ENCODE data around the gene HACL1. TPM values are rescaled to one million over a fixed set of nuclear protein-coding genes. Genes with fewer than 3 reads are reported as not detected.

HACL1 gene
- total RNA-seq, 5 donors from 2014 or later (not counting 1 experiment from before 2014, with no cell fraction given): 27.7 to 38.0 (median 34.2) TPM

- Histone ChIP-seq H3K4me3 (ENCODE audit: control insufficient read depth in 1 of 2, extremely low read depth in 1 of 2, low read length in 1 of 2) (no peak overlapping the region), H3K27ac (ENCODE audit: low read length) (no peak overlapping the region), H3K4me1 (ENCODE audit: control insufficient read depth in 1 of 2, extremely low read depth in 1 of 2, insufficient read depth in 2 of 2, low read length in 2 of 2) (peaks cover 6 to 21% of the 10 kb centered on the region in 2 experiments), H3K9me3 (no peaks in the 10 kb centered on the region), H3K36me3 (ENCODE audit: control insufficient read depth in 2 of 2, extremely low read depth in 1 of 2, insufficient read depth in 1 of 2, low read length in 1 of 2) (peaks cover 0 to 2% of the 10 kb centered on the region in 2 donors), H3K27me3 (replicated peaks in 1 of 2; ENCODE audit: control insufficient read depth in 2 of 2, extremely low read depth in 1 of 2, insufficient read depth in 2 of 2, low read length in 1 of 2) (no peaks in the 10 kb centered on the region)
- DNase-seq (no peak), ATAC-seq (replicated peaks in 1 of 4) (no peak)
- ChIA-PET CTCF (interaction anchor here in 1 of 2 donors (1.4 to 2.0 kb wide), 2 partner anchors 181 to 182 kb away, joined by 6 to 13 read pairs; no protein-coding TSS in a partner anchor), POLR2A (no interaction called here)
- Mint-ChIP-seq H3K4me3 (no peak overlapping the region), H3K4me1 (peaks cover 26 to 46% (median 39%) of the 10 kb centered on the region in 3 donors), H3K9me3 (no peaks in the 10 kb centered on the region), H3K27ac (peak overlapping the region in 1 of 2 donors; percentile 44), H3K27me3 (no peaks in the 10 kb centered on the region), H3K36me3 (peaks cover 22% of the 10 kb centered on the region)
- WGBS (ENCODE audit: insufficient coverage): 94% methylated on average over 11 of the region's 12 CpGs
These were observed 30.2 kb upstream of the HACL1 start for GRCh38 chr3:15631426-15632211.

GRCh38 chr3:15630646-15631350 lies 29.4 kb upstream of the HACL1 start:
- H3K4me1 Mint-ChIP-seq: peaks cover 20 to 47% (median 35%) of the 10 kb centered on the region in 3 donors
- peak in 2 of 4 experiments; percentile 16 to 22 for ATAC-seq (replicated peaks in 1 of 4)
- no peaks in the 10 kb centered on the region for H3K9me3 Mint-ChIP-seq
- Histone ChIP-seq H3K9me3 (no peaks in the 10 kb centered on the region), H3K27me3 (replicated peaks in 1 of 2; ENCODE audit: control insufficient read depth in 2 of 2, extremely low read depth in 1 of 2, insufficient read depth in 2 of 2, low read length in 1 of 2) (no peaks in the 10 kb centered on the region), H3K36me3 (ENCODE audit: control insufficient read depth in 2 of 2, extremely low read depth in 1 of 2, insufficient read depth in 1 of 2, low read length in 1 of 2) (peaks cover 0 to 2% of the 10 kb centered on the region in 2 donors), H3K4me1 (ENCODE audit: control insufficient read depth in 1 of 2, extremely low read depth in 1 of 2, insufficient read depth in 2 of 2, low read length in 2 of 2) (peaks cover 3 to 17% of the 10 kb centered on the region in 2 experiments), H3K4me3 (ENCODE audit: control insufficient read depth in 1 of 2, extremely low read depth in 1 of 2, low read length in 1 of 2) (no peak overlapping the region), H3K27ac (ENCODE audit: low read length) (no peak overlapping the region)
- H3K27me3 Mint-ChIP-seq: no peaks in the 10 kb centered on the region
- H3K36me3 Mint-ChIP-seq: peaks cover 22% of the 10 kb centered on the region
- no peak for DNase-seq
- H3K4me3 Mint-ChIP-seq: peak overlapping the region in 1 of 3 donors; percentile 45
- peak overlapping the region; percentile 34 to 43 for H3K27ac Mint-ChIP-seq
- CTCF ChIA-PET: interaction anchor here in 1 of 2 donors (0.5 to 2.0 kb wide), 11 partner anchors 17 to 633 kb away, joined by 3 to 13 read pairs (median 4); no protein-coding TSS in a partner anchor
- WGBS (ENCODE audit: insufficient coverage): 40% methylated on average over 1 of the region's 8 CpGs
- POLR2A ChIA-PET: no interaction called here

DNA sequence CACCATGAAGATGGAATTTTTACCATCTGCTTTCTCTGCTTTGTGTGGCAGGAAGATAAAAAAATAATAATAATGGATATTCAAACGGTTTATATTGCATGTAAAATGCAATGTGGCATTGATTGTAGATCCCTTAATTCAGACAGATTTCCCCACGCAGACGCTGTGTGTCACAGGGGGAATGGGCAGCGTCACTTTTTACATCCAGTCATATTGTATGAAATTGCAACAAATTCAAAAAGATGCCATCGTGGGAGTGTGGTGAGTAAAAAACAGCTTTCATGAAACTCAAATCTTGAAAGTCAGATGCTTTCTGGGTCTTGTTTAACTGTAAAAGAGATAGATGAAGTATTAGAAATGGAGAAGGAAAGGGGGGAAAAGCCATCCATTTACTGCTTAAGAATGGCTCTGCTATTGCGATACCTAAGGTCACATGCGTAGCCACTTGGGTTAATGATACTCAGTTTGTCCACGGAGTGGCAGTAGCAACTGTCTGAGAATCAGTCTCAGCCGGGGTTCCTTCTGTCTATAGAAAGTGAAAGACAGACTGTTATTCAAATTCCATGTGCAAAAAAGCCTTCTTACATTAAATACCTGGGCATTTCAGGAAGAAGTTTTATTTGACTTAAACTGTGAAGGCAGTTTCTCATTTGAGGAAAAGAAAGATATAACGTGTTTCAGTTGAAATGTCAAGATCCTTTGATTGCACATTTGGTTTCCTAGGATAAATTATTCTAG lies 28.7 kb upstream of the HACL1 start:
- ATAC-seq (replicated peaks in 1 of 4): peak; percentile 93 to 100 (median 98)
- WGBS (ENCODE audit: insufficient coverage): 0% methylated on average over 2 of the region's 10 CpGs
- POLR2A ChIA-PET: no interaction called here
- H3K36me3 ChIP-seq (ENCODE audit: control insufficient read depth in 2 of 2, extremely low read depth in 1 of 2, insufficient read depth in 1 of 2, low read length in 1 of 2): peaks cover 0 to 2% of the 10 kb centered on the region in 2 donors
- Mint-ChIP-seq H3K27me3 (no peaks in the 10 kb centered on the region), H3K4me1 (peaks cover 20 to 46% (median 39%) of the 10 kb centered on the region in 3 donors), H3K4me3 (peak overlapping the region in 2 of 3 donors; percentile 40 to 45), H3K9me3 (no peaks in the 10 kb centered on the region), H3K36me3 (peaks cover 22% of the 10 kb centered on the region), H3K27ac (peak overlapping the region in 1 of 2 donors; percentile 58)
- CTCF ChIA-PET: interaction anchor here (0.6 to 2.0 kb wide), 9 partner anchors 18 to 634 kb away, joined by 3 to 13 read pairs (median 5); no protein-coding TSS in a partner anchor
- peak in 34 of 35 experiments; percentile 10 to 85 (median 56) for DNase-seq
- peaks cover 3 to 19% of the 10 kb centered on the region in 2 experiments for H3K4me1 ChIP-seq (ENCODE audit: control insufficient read depth in 1 of 2, extremely low read depth in 1 of 2, insufficient read depth in 2 of 2, low read length in 2 of 2)
- H3K27ac ChIP-seq (ENCODE audit: low read length): no peak overlapping the region
- no peaks in the 10 kb centered on the region for H3K9me3 ChIP-seq
- no peaks in the 10 kb centered on the region for H3K27me3 ChIP-seq (replicated peaks in 1 of 2; ENCODE audit: control insufficient read depth in 2 of 2, extremely low read depth in 1 of 2, insufficient read depth in 2 of 2, low read length in 1 of 2)
- no peak overlapping the region for H3K4me3 ChIP-seq (ENCODE audit: control insufficient read depth in 1 of 2, extremely low read depth in 1 of 2, low read length in 1 of 2)

DNA sequence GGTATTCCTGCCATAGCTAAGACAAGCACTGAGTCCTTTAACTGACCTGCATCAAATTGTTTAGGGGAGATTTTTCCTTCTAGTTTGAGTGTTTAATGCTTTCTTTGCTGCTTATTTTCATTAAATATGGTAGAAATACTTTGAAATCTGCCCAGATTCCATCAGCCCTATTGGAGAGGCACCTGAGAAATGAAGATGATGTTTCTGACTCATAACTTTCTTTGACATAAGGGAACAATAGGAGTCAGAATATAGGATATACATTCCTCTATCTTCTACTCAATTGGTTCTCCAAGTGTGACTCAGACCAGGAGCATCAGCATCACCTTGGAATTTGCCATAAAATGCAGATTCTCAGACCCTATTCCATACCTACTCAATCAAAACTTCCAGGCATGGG lies 27.6 kb upstream of the HACL1 start:
- no peak overlapping the region for H3K4me3 ChIP-seq (ENCODE audit: control insufficient read depth in 1 of 2, extremely low read depth in 1 of 2, low read length in 1 of 2)
- peaks cover 31 to 57% (median 45%) of the 10 kb centered on the region in 3 donors for H3K4me1 Mint-ChIP-seq
- DNase-seq: no peak
- ChIA-PET CTCF (interaction anchor here in 1 of 2 donors (1.5 kb wide), 1 partner anchor 184 kb away, joined by 8 read pairs; no protein-coding TSS in a partner anchor), POLR2A (interaction anchor here in 1 of 2 donors (0.8 kb wide), 1 partner anchor 172 kb away, joined by 3 read pairs; no protein-coding TSS in a partner anchor)
- no peak overlapping the region for H3K27ac Mint-ChIP-seq
- peaks cover 0 to 2% of the 10 kb centered on the region in 2 donors for H3K36me3 ChIP-seq (ENCODE audit: control insufficient read depth in 2 of 2, extremely low read depth in 1 of 2, insufficient read depth in 1 of 2, low read length in 1 of 2)
- peaks cover 5 to 26% of the 10 kb centered on the region in 2 experiments for H3K4me1 ChIP-seq (ENCODE audit: control insufficient read depth in 1 of 2, extremely low read depth in 1 of 2, insufficient read depth in 2 of 2, low read length in 2 of 2)
- peaks cover 22% of the 10 kb centered on the region for H3K36me3 Mint-ChIP-seq
- H3K27me3 Mint-ChIP-seq: no peaks in the 10 kb centered on the region
- no peak for ATAC-seq (replicated peaks in 1 of 4)
- no peak overlapping the region for H3K4me3 Mint-ChIP-seq
- H3K9me3 Mint-ChIP-seq: no peaks in the 10 kb centered on the region
- no peaks in the 10 kb centered on the region for H3K27me3 ChIP-seq (replicated peaks in 1 of 2; ENCODE audit: control insufficient read depth in 2 of 2, extremely low read depth in 1 of 2, insufficient read depth in 2 of 2, low read length in 1 of 2)
- H3K27ac ChIP-seq (ENCODE audit: low read length): no peak overlapping the region
- H3K9me3 ChIP-seq: no peaks in the 10 kb centered on the region

GRCh38 chr3:15623535-15624440 lies 22.4 kb upstream of the HACL1 start:
- WGBS (ENCODE audit: insufficient coverage): no CpG with 5 or more reads among the region's 4 CpGs
- Mint-ChIP-seq H3K27ac (peak overlapping the region; percentile 89 to 91), H3K9me3 (peaks cover 15 to 41% (median 28%) of the 10 kb centered on the region in 3 donors), H3K36me3 (peaks cover 52% of the 10 kb centered on the region), H3K27me3 (no peaks in the 10 kb centered on the region), H3K4me1 (peaks cover 29 to 53% (median 42%) of the 10 kb centered on the region in 3 donors), H3K4me3 (peak overlapping the region; percentile 65 to 78 (median 77))
- peaks cover 3% of the 10 kb centered on the region for H3K9me3 ChIP-seq
- H3K36me3 ChIP-seq (ENCODE audit: control insufficient read depth in 2 of 2, extremely low read depth in 1 of 2, insufficient read depth in 1 of 2, low read length in 1 of 2): peaks cover 2 to 4% of the 10 kb centered on the region in 2 donors
- DNase-seq (peak in 1 of 35 experiments; percentile 63), ATAC-seq (replicated peaks in 1 of 4) (peak; percentile 70 to 87 (median 72))
- ChIA-PET CTCF (interaction anchor here in 1 of 2 donors (1.2 kb wide), 1 partner anchor 420 kb away, joined by 3 read pairs; no protein-coding TSS in a partner anchor), POLR2A (interaction anchor here in 1 of 2 donors (0.7 kb wide), 1 partner anchor 313 kb away, joined by 3 read pairs; no protein-coding TSS in a partner anchor)
- peaks cover 4 to 20% of the 10 kb centered on the region in 2 experiments for H3K4me1 ChIP-seq (ENCODE audit: control insufficient read depth in 1 of 2, extremely low read depth in 1 of 2, insufficient read depth in 2 of 2, low read length in 2 of 2)
- no peaks in the 10 kb centered on the region for H3K27me3 ChIP-seq (replicated peaks in 1 of 2; ENCODE audit: control insufficient read depth in 2 of 2, extremely low read depth in 1 of 2, insufficient read depth in 2 of 2, low read length in 1 of 2)
- peak overlapping the region in 1 of 2 donors; percentile 35 for H3K4me3 ChIP-seq (ENCODE audit: control insufficient read depth in 1 of 2, extremely low read depth in 1 of 2, low read length in 1 of 2)
- peak overlapping the region; percentile 82 for H3K27ac ChIP-seq (ENCODE audit: low read length)
